Measurements from ENCODE around the gene IGFBP3.

The IGFBP3 gene

DNA sequence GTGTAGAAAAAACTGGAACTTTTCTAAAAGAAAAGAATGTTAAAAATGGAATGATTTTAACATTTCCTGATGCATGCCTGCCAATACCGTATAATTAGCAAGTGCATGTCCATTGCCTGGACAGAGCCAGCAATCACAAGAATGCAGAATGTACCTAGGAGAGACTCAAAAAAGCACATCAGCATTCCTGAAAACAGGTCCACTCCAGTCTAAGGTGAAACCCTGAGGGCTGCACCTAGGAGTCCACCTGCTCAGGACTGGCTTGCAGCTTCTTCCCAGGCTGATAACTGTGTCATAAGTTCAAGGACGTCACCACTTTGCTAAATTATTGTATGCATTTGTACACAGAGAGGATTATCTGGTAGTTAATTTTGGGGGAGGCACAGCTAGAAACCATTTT is 53.6 kb downstream of the IGFBP3 start:
- DNase-seq, result no peak

DNA sequence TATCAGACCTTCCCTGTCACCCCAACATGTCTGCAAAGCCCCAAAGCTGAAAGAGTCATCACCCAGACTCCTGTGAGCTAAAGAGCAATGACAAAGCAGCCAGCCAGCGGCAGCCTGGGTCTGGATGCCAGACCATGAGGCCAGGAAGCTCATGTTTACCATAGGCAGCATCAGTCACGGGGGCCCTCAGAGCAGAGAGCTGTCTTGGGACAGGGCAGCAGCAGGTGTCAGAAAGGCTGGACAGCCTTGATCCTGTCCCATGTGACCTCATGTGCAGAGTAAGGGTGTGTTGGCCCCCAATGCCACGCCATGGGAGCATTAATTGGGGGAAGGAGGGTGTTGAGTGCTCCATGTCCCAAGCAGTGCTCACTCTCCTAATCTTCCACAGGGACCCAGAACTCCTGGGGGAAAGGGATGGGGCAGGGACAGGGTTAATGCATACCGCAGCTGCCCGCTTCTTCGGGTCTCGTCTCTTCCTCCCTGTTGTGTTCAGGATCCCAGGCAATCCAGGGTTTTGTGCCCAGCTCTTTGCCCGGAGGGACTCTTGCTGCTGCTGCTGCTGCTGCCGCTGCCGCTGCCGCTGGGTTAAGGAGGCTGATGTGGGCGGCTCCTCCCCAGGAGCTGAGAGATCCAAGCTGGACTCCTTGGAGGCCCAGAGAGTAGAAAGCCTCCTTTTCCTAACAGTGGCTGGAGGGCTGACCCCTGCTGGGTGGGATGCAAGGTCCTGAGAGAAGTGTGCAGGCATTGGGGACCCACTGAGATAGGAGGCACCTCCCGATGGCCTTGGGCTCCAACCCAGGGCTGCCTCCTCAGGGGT is 55.3 kb downstream of the IGFBP3 start:
- DNase-seq, result no peak

DNA sequence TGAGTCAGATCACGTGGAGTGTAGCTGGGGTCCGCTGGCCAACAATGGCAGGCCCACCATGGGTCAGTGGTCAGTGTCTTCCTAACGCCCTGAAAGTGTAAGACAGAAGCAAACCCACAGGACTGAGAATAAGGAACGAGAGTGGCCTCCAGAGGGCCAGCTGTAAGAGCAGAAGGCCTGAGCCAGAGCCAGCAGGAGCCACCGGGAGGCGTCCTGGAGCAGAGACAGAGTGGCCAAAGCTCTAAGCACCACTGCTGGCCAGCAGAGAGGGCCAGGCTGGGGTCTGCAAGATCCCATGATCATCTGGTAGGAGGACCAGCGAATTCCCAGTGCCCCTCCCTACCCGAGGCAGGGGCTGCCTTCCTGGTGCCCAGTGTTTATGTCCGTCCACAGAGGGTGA is 57.4 kb downstream of the IGFBP3 start:
- DNase-seq, result no peak

All from hematopoietic multipotent progenitor cell treated with erythropoietin and hydrocortisone succinate and interleukin-3 and kit ligand, for 8 days (in vitro differentiated cells).